ENCODE measurements around the gene DIP2C.
"Not testable (repeated sequence)": the region's sequence is repeated elsewhere in the genome, so short reads cannot be mapped to it uniquely, and the experiment has no call there.

Gene DIP2C

DNA sequence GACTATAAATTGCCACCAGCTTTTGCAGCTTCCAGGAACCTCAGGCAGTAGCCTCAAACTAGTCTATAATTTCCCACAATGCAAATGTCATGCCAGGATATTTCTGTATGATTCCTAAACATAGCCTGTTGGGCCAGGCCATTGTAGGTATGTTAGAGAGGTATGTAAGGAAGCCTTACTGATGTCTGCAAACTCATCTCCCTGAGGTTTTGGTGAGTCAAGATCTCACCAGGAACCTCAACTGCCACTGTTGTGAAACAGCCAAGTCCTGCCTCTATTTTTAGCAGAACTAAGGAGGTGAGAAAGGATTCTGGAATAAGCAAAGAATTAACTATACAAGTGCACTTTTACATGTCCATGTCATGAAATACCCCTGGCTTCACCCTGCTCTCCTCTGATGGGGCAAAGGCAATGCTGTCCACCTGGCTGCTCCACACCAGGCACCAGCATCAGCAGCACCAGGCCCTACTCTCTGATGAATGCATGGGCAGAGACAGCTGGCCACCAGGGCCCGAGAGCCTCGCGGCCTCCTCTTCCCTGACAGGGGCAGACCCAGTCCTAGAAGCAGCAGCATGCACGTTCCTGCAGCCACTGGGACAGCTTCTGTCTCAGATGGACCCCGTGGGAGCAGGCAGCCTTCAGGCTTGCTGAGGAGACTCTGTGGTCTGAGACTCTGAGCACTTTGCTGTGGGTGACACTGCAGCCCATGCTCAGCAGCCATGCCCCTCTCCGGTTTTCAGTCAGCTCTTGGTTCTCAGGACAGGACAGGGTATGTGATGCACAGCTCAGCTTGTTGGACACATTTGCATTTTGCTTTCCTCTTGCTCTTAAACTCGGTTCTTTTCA, 407.0 kb downstream of the DIP2C start:
- no peak for DNase-seq

DNA sequence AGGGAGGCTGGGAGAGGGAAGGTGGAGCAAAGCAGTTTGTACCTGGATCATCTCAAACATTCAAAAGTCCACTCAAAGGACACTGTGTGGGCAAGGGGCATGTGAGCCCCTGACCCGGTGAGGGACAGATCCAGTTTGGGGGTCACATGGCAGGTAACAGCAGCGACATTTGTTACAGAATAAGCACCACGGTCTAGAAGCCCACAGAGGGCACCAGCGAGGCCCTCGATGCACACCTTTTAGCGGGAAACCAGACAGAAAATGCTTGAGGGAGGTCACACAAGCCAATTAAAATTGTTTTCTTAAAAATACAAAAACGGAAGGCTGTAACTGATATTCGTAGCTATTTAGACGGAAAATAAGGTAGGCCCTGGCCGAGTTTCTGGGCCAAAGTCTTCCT, 409.8 kb downstream of the DIP2C start:
- DNase-seq: no peak

- DNase-seq: no peak
Measured at GRCh38 chr10:279232-279631, 410.2 kb downstream of the DIP2C start.

GRCh38 chr10:278707-279106, 410.8 kb downstream of the DIP2C start:
- no peak for DNase-seq

- no peak for DNase-seq
Measured at GRCh38 chr10:277963-278362, 411.5 kb downstream of the DIP2C start.

DNA sequence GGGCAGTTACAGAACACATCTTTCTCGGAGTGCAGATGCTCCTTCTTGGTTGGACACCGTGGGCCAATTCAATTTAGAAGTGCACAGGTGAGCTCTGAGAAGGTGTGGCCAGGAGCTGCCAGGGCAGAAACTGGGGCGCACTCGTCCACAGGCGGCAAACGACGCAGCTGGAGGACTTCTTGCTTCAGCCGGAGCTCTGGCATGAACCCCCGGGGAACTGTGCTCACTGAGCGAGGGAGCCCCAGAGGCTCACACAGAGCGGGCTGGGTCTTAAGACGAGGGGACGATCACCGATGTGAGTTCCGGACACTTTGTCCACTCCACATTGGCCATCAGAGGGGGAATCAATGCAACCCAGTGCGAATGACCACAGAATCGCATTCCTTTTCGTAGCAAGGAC, 413.8 kb downstream of the DIP2C start:
- DNase-seq: no peak

GRCh38 chr10:274866-275265, 414.6 kb downstream of the DIP2C start:
- DNase-seq: no peak

DNA sequence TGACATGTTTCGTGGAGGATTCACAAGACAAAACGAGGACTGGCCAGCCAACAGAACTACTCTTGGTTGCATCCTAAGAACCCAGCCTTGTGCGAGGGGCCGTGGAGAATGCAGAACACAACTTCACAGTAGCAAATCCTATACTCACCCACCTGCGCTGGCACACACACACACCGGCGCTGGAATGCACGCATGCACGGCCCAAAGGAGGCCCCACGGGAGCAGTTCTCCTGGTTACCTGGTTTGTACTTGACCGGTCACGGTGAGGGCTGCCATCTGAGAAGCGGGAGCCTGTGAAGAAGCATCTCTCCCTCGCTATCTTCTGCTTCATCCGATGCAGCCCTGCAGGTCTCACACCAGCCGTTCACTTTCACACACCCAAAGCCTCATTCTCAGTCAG, 416.4 kb downstream of the DIP2C start:
- DNase-seq: no peak

DNA sequence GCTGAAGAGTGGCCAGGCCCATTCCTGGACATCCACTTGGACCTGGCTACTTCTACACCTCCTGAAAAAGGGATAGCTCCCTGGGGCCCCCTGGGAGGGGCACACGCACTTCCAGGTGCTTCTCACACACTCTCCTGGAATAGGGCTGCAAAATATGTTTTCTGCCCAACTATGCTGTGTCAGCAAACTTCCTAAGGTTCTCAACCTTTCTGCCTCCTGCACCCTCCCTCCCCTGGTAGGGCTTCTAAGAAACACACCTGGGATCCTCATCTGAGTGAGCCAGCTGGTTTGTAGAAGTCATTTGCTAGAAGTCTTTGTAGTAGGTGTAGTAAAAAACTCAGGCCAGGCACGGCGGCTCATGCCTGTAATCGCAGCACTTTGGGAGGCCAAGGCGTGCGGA, 417.7 kb downstream of the DIP2C start:
- DNase-seq: no peak

DNA sequence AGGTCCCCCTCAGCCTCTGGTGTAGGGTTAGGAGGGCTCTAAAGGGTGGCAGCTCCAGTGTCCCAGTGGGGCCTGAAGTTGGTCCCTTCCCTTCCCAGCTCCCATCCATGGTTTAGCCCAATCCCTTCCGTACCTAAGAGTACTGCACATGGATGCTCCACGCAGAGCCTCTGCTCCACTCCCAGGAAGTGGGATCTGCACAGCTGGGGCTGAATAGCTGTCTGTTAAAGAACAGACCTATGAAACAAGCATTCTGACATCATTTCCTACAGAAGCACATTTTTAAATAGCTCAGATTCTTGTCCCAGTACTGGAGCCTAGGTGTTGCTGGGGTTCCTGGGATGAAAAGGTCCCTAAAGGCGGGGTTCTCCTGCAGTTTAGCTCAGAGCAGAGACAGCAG, 418.3 kb downstream of the DIP2C start:
- DNase-seq: no peak

DNA sequence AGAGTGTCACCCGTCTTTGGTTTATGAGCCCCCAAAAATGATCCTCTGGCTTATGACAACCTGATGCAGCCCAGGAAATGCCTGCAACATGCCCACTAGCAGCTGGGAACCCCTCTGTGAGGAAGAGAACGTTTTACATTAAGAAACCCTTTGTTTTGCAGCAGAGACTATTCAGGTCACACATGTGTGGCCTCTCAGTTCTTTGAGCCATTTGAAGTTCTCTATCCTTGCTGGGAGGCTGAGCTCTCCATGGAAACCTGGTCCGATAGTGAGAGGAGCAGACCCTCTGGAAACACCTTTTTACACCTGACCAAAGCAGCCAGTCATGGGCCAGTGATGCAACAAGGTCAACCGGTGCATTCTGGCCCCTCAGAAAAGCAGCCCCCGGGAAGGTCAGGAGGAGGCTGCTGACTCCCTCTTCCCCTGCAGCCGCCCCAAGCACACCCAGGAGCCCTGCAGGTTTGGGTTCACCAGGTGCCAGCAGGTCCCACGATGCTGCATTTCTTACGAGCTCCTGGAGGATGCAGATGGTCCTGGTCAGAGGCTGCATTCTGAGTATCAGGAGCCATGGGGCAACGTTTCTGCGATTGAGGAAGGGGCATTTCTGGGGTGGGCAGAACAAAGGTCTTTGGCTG, 419.9 kb downstream of the DIP2C start:
- DNase-seq: no peak

DNA sequence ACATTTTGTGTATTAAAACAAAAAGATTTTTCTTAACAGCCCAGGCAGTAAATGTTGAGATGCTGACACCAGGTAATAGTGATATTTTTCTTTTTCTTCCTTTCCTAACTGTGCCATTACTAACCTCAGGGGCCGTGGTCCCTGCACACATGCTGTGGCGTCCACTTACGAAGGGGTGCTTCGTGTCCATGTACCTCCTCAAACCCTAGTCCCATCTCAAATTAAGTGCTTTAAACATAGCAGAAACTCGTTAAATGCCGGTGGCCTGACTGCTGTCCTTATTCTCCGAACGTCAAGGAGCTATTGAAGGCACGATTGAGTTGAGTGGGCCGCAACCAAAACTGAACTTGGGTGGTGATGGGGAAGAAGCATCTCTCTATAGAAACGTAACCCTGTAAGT, 421.8 kb downstream of the DIP2C start:
- DNase-seq: no peak

- no peak for DNase-seq
Measured at GRCh38 chr10:266974-267425, 422.5 kb downstream of the DIP2C start.

- not testable (repeated sequence) for DNase-seq
Measured at GRCh38 chr10:265816-266588, 423.5 kb downstream of the DIP2C start.

- DNase-seq: not testable (repeated sequence)
Measured at GRCh38 chr10:265074-265440, 424.4 kb downstream of the DIP2C start.

DNA sequence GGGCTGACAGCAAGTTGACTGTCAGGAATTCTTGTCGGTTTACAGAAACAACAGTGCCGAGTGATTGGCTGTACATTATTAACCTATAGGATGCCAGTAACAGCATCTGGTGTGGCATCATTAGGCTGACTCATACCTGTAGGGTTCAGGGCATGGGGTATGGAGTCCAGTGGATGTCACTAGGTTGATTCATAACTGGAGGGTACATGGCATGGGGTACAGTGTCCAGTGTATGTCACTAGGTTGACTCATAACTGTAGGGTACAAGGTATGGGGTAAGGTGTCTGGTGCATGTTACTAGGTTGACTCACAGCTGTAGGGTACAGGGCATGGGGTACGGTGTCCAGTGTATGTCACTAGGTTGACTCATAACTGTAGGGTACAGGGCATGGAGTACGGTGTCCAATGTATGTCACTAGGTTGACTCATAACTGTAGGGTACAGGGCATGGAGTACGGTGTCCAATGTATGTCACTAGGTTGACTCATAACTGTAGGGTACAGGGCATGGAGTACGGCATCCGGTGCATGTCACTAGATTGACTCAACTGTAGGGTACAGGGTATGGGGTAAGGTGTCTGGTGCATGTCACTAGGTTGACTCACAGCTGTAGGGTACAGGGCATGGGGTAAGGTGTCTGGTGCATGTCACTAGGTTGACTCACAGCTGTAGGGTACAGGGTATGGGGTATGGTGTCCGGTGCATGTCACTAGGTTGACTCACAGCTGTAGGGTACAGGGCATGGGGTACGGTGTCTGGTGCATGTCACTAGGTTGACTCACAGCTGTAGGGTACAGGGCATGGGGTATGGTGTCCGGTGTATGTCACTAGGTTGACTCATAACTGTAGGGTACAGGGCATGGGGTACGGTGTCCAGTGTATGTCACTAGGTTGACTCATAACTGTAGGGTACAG, 425.1 kb downstream of the DIP2C start:
- not testable (repeated sequence) for DNase-seq

GRCh38 chr10:260819-261429, 428.5 kb downstream of the DIP2C start:
- no peak for DNase-seq

- no peak for DNase-seq
Measured at GRCh38 chr10:251982-252582, 437.4 kb downstream of the DIP2C start.

- no peak for DNase-seq
Measured at GRCh38 chr10:248307-248706, 441.2 kb downstream of the DIP2C start.

DNA sequence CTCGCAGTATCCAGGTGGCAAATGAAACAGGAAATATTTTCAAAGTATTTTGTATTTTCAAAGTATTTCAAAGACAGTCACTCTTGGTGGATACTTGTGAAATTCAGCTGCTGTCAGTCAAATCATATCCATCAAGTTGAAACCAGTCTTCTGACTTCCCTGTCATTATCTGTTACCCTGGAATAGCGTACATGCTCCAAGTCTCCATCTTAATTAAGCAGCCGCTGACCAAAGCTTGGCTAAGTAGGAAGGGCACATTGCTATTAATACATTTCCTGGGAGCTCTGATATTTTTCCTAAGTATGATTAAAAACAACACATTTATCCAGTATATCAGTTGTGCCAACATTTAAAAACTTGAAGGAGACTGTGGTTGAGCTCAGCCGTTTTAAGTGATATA, 442.0 kb downstream of the DIP2C start:
- no peak for DNase-seq

GRCh38 chr10:246431-246830, 443.0 kb downstream of the DIP2C start:
- no peak for DNase-seq

DNA sequence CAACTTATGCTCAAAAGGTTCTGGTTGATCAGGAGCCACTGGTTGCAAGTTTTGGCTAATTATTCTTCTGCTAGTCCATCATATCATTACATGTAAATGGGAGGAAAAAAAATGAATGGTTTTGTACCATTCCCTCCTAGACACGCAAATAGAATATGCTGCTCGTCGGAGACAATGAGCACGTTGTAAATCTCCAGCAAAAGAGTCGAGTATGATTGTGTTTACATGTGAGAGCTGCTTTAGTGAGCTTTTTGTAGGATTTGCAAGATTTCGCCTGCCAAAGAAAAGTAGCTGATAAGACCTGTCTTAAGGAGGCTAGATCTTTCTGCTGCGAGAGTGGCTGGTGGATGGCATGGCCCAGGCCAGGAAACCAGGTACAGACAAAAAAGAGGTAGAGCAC, 445.2 kb downstream of the DIP2C start:
- no peak for DNase-seq
